Kidney (tissue), 14 donors: ENCODE measurements around the gene RBM44. TPM values are rescaled to one million over a fixed set of nuclear protein-coding genes. Genes with fewer than 3 reads are reported as not detected.

Source experiments
- DNase-seq, 5 donors: peaks; one replicate each; pipeline ENCODE4 v3.0.0-alpha.2; 2013 to 2020
- FAIRE-seq: peaks from 2 replicates; lab custom pipeline; 2012; peaks lifted over from hg19 to GRCh38; lab: Jason Lieb, UNC
- H3K27ac ChIP-seq, 2 donors: one replicate each; pipeline ENCODE4 v1.7.0; 2013; ENCODE audit warnings: low read depth in 2 of 2, low read length in 2 of 2, inconsistent platforms in 1 of 2
- H3K27me3 ChIP-seq: one replicate; pipeline ENCODE4 v1.7.1; 2013; ENCODE audit warnings: low read length, inconsistent platforms; ENCODE audit not compliant: control insufficient read depth, insufficient read depth
- H3K36me3 ChIP-seq, 3 donors: one replicate each; pipeline versions ENCODE4 v1.7.0 to v1.7.1; 2013; ENCODE audit warnings: low read length in 3 of 3, control low read depth in 1 of 3, inconsistent platforms in 1 of 3; ENCODE audit not compliant: insufficient read depth in 3 of 3, control insufficient read depth in 2 of 3
- H3K4me1 ChIP-seq, 3 donors: one replicate each; pipeline versions ENCODE4 v1.7.0 to v1.7.1; 2013; ENCODE audit warnings: low read length in 3 of 3, inconsistent platforms in 1 of 3, low read depth in 1 of 3; ENCODE audit not compliant: control insufficient read depth in 2 of 3, insufficient read depth in 2 of 3
- H3K4me3 ChIP-seq, 3 donors: one replicate each; pipeline versions ENCODE4 v1.7.0 to v1.8.1; 2013; ENCODE audit warnings: low read length in 3 of 3, control low read depth in 1 of 3, inconsistent platforms in 1 of 3
- H3K9ac ChIP-seq, 3 donors: one replicate each; pipeline versions ENCODE4 v1.7.0 to v1.7.1; 2013; ENCODE audit warnings: low read length in 3 of 3, control low read depth in 1 of 3, inconsistent platforms in 1 of 3
- H3K9me3 ChIP-seq, 3 donors: one replicate each; pipeline versions ENCODE4 v1.7.0 to v1.7.1; 2013; ENCODE audit warnings: low read length in 3 of 3, control low read depth in 1 of 3, inconsistent platforms in 1 of 3; ENCODE audit not compliant: control insufficient read depth in 2 of 3, insufficient read depth in 1 of 3
- CTCF ChIP-seq: IDR thresholded peaks from 3 replicates; pipeline ENCODE4 v1.5.1; 2012; ENCODE audit warnings: mild to moderate bottlenecking, moderate library complexity, borderline replicate concordance; ENCODE audit not compliant: insufficient read depth; ENCODE audit errors: extremely low read depth
- intact Hi-C: fragments of 100-400 bp; cut with DNase I; formaldehyde crosslinking; loops from one replicate; pipeline ENCODE4 v1.11.1; 2022
- polyA plus RNA-seq: library from polyadenylated mRNA; stranded (reverse); fragments of 350-450 nt; fragmentation: Illumina TruSeq; extraction: RNeasy Lipid Tissue Mini Kit (QIAGEN cat#74804); gene quantifications from one replicate; pipeline ENCODE4 v1.2.3, GENCODE V29; 2014; ENCODE audit warnings: low read depth, low replicate concordance; ENCODE audit not compliant: insufficient read depth
- total RNA-seq: library from RNA; stranded (reverse); fragmentation: NEBNext Ultra II Directional; extraction: Animal tissue kit (Norgen Biotek cat#: 25700); gene quantifications from one replicate; pipeline ENCODE4 v1.2.1, GENCODE V29; 2021
- donor health status: control.
- donor health status: control.
- donor health status: control.
- donor health status: control.
- donor health status: control.
- donor health status: DM: yes; HTN: yes; CAD: no.
- donor health status: Normal renal cell carcinoma (clear cell type).

Gene RBM44
- total and polyA plus RNA-seq, 2 donors from 2014 or later = 0.72 TPM; not detected in 1

GRCh38 chr2:237861875-237862527, 63.4 kb downstream of the RBM44 start:
- no peak for TF ChIP-seq CTCF
- Histone ChIP-seq H3K36me3 (no peaks in the 10 kb centered on the region), H3K4me3 (no peak overlapping the region), H3K4me1 (peaks cover 0 to 2% (median 0%) of the 10 kb centered on the region in 3 donors), H3K9ac (no peak overlapping the region), H3K27ac (no peak overlapping the region), H3K9me3 (no peaks in the 10 kb centered on the region), H3K27me3 (no peaks in the 10 kb centered on the region)
- FAIRE-seq (no peak), DNase-seq (peak in 1 of 5 donors; percentile 9)
- intact Hi-C loops = loop anchor here (10.0 kb wide), 1 partner anchor 403 kb away; no protein-coding TSS in a partner anchor

- TF ChIP-seq CTCF = no peak
- FAIRE-seq = no peak
- no peaks in the 10 kb centered on the region for H3K9me3 ChIP-seq
- H3K9ac ChIP-seq = no peak overlapping the region
- no peak overlapping the region for H3K27ac ChIP-seq
- DNase-seq = peak in 1 of 5 donors; percentile 6
- peaks cover 0 to 2% (median 0%) of the 10 kb centered on the region in 3 donors for H3K4me1 ChIP-seq
- no peaks in the 10 kb centered on the region for H3K27me3 ChIP-seq
- H3K4me3 ChIP-seq = no peak overlapping the region
- intact Hi-C loops = loop anchor here (10.0 kb wide), 1 partner anchor 402 kb away; no protein-coding TSS in a partner anchor
- no peaks in the 10 kb centered on the region for H3K36me3 ChIP-seq
Measured at GRCh38 chr2:237862528-237862895, 63.9 kb downstream of the RBM44 start.

GRCh38 chr2:237863102-237863511, 64.5 kb downstream of the RBM44 start:
- TF ChIP-seq CTCF = no peak
- intact Hi-C loops = loop anchor here (10.0 kb wide), 1 partner anchor 402 kb away; no protein-coding TSS in a partner anchor
- Histone ChIP-seq H3K27ac (no peak overlapping the region), H3K4me3 (no peak overlapping the region), H3K9me3 (no peaks in the 10 kb centered on the region), H3K27me3 (no peaks in the 10 kb centered on the region), H3K4me1 (peaks cover 0 to 2% (median 0%) of the 10 kb centered on the region in 3 donors), H3K36me3 (no peaks in the 10 kb centered on the region), H3K9ac (no peak overlapping the region)
- DNase-seq = no peak
- FAIRE-seq = no peak
